GM18868 (cell line): Measurements from ENCODE around the gene WTAP.
"Not testable (repeated sequence)": the region's sequence is repeated elsewhere in the genome, so short reads cannot be mapped to it uniquely, and the experiment has no call there.

ENCODE experiments used
- ATAC-seq: cut with Tn5 transposase; IDR thresholded peaks from one replicate; pipeline ENCODE4 v1.9.1; 2021; ENCODE audit warnings: mild to moderate bottlenecking, moderate library complexity; ENCODE audit not compliant: unreplicated experiment

WTAP gene

GRCh38 chr6:159726255-159726917 is 920 bp upstream of the WTAP start:
- peak; percentile 17 for ATAC-seq

- peak; percentile 31 for ATAC-seq
Observed at GRCh38 chr6:159727717-159728445, 575 bp downstream of the WTAP start.

GRCh38 chr6:159728531-159728964 is 1.2 kb downstream of the WTAP start:
- ATAC-seq: no peak

GRCh38 chr6:159729598-159730331 is 2.5 kb downstream of the WTAP start:
- ATAC-seq: peak; percentile 26

- no peak for ATAC-seq
Observed at GRCh38 chr6:159730332-159730676, 3.0 kb downstream of the WTAP start.

GRCh38 chr6:159732550-159732949 is 5.2 kb downstream of the WTAP start:
- not testable (repeated sequence) for ATAC-seq

- ATAC-seq: not testable (repeated sequence)
Observed at GRCh38 chr6:159733395-159733794, 6.1 kb downstream of the WTAP start.

- ATAC-seq: no peak
Observed at GRCh38 chr6:159736908-159737307, 9.6 kb downstream of the WTAP start.

- ATAC-seq: no peak
Observed at GRCh38 chr6:159739341-159739740, 12.0 kb downstream of the WTAP start.

GRCh38 chr6:159742165-159742564 is 14.9 kb downstream of the WTAP start:
- ATAC-seq: no peak

GRCh38 chr6:159745081-159745480 is 17.8 kb downstream of the WTAP start:
- ATAC-seq: no peak

GRCh38 chr6:159746759-159747158 is 19.5 kb downstream of the WTAP start:
- ATAC-seq: no peak

GRCh38 chr6:159748127-159748526 is 20.8 kb downstream of the WTAP start:
- not testable (repeated sequence) for ATAC-seq

GRCh38 chr6:159751448-159751847 is 24.1 kb downstream of the WTAP start:
- ATAC-seq: no peak

GRCh38 chr6:159753081-159753872 is 26.0 kb downstream of the WTAP start:
- ATAC-seq: no peak

- ATAC-seq: no peak
Observed at GRCh38 chr6:159754401-159754800, 27.1 kb downstream of the WTAP start.

- no peak for ATAC-seq
Observed at GRCh38 chr6:159754959-159755914, 27.9 kb downstream of the WTAP start.

- ATAC-seq: no peak
Observed at GRCh38 chr6:159756508-159756907, 29.2 kb downstream of the WTAP start.

- ATAC-seq: no peak
Observed at GRCh38 chr6:159758031-159759001, 31.0 kb downstream of the WTAP start.
